OCI-LY3 (cell line): ENCODE measurements around the gene TMC6.

Experiments used
- EZH2phosphoT487 ChIP-seq: fragments of 200-600 bp; shearing (Covaris generic); IDR thresholded peaks from 2 replicates; pipeline ENCODE4 v1.6.1; 2018; ENCODE audit warnings: antibody characterized with exemption, mixed run types, low read depth
- TF ChIP-seq, protein P1 (sequence below): fragments of 200-600, 300-600 bp; sonication (generic); IDR thresholded peaks from 2 replicates; pipeline ENCODE4 v1.5.1; 2014; ENCODE audit warnings: antibody characterized with exemption, low read length, low read depth

DNA sequence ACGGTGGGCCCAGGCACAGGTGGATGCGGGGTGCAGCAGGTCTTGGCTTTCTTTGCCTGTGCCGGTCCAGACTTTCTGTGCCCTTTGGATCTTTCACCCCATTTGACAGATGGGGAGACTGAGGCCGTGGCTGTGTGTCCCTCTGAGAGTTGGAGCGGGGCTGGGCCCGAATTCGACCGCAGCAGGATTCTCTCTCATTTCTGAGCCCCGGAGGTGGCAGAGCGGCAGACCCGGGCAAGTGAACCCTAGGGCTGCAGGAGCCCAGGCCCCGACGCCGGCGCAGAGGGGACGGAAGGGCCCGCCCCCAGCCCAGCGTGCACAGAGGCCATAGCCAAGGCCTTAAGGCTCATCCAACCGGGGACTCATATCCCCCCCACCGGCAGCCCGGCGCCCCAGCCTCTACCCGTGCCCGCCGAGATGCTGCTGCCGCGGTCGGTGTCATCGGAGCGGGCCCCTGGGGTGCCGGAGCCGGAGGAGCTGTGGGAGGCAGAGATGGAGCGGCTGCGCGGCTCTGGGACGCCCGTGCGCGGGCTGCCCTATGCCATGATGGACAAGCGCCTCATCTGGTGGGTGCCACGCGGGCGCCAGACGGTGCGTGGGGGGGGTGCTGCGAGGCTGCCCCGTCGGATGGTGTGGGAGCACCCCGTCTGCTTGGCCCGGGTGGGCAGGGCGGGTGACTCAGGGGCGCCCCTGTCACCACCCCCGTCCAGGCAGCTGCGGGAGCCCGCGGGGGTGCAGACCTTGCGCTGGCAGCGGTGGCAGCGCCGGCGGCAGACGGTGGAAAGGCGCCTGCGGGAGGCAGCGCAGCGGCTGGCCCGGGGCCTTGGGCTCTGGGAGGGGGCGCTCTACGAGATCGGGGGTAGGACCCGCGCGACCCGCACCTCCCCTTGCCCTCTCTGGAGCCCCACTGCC lies 2.9 kb upstream of the TMC6 start:
- TF ChIP-seq, protein P1, sequence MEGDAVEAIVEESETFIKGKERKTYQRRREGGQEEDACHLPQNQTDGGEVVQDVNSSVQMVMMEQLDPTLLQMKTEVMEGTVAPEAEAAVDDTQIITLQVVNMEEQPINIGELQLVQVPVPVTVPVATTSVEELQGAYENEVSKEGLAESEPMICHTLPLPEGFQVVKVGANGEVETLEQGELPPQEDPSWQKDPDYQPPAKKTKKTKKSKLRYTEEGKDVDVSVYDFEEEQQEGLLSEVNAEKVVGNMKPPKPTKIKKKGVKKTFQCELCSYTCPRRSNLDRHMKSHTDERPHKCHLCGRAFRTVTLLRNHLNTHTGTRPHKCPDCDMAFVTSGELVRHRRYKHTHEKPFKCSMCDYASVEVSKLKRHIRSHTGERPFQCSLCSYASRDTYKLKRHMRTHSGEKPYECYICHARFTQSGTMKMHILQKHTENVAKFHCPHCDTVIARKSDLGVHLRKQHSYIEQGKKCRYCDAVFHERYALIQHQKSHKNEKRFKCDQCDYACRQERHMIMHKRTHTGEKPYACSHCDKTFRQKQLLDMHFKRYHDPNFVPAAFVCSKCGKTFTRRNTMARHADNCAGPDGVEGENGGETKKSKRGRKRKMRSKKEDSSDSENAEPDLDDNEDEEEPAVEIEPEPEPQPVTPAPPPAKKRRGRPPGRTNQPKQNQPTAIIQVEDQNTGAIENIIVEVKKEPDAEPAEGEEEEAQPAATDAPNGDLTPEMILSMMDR = peak; percentile 4; the same call in 1 of the 2 replicates
- TF ChIP-seq EZH2phosphoT487 = no peak
